ENCODE results near the gene TERB1.
A peak's percentile ranks its signal among the peaks of the same experiment; 100 is the strongest.
"Not testable (repeated sequence)": the region's sequence is repeated elsewhere in the genome, so short reads cannot be mapped to it uniquely, and the experiment has no call there.

The TERB1 gene

GRCh38 chr16:66830422-66831404 lies 29.3 kb upstream of the TERB1 start, which contains the start of gene NAE1:
Gene NAE1 (minus strand): TSS chr16:66830976. CDS start chr16:66830899, 77 bp downstream.
- DNase-seq (ENCODE audit: low read depth in 1 of 2, low spot score in 1 of 2): peak; percentile 80 to 84

- no peak for DNase-seq (ENCODE audit: low read depth in 1 of 2, low spot score in 1 of 2)
These were observed 22.6 kb upstream of the TERB1 start for GRCh38 chr16:66824006-66824405.

DNA sequence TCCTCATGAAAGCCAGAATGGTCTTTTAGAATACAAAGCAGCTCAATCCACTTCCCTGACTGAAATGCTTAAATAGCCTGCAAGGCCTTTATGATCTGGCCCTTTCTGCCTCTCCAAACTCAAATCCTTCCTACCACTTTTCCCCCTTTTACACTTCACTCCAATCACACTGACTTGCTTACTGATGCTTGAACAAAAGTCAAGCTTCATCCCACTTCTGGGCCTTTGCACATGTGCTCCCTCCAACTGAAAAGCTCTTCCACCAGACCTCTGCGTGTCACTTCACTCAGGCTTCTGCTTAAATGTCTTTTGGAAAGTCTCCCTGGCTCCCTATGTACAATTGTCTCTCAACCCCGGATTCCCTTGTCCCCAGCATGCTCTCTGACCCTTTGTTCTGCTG lies 13.3 kb upstream of the TERB1 start:
- DNase-seq (ENCODE audit: low read depth in 1 of 2, low spot score in 1 of 2): no peak

- DNase-seq (ENCODE audit: low read depth in 1 of 2, low spot score in 1 of 2): no peak
These were observed 9.7 kb upstream of the TERB1 start for GRCh38 chr16:66811043-66811442.

- DNase-seq (ENCODE audit: low read depth in 1 of 2, low spot score in 1 of 2): no peak
These were observed 9.0 kb upstream of the TERB1 start for GRCh38 chr16:66810391-66810790.

- no peak for DNase-seq (ENCODE audit: low read depth in 1 of 2, low spot score in 1 of 2)
These were observed 8.4 kb upstream of the TERB1 start for GRCh38 chr16:66809765-66810164.

DNA sequence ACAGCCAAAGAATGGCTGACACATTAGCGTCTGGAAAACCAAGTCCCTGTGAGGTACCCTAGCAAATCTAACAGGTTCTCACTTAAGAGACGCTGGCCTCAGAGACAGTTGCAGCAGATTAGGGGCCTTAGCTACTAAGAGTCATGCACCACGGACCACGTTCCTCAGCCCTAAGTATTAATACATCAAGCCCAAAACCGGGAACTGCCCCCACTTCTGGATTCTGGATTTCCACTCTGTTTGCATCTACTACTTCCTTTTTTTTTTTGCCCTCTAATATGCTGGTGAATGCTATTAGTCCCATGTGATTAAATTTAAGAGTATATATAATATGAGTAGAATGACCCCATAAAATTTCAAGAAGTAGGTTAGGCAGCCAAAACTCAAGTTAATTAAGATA lies 775 bp upstream of the TERB1 start:
- no peak for DNase-seq (ENCODE audit: low read depth in 1 of 2, low spot score in 1 of 2)

DNA sequence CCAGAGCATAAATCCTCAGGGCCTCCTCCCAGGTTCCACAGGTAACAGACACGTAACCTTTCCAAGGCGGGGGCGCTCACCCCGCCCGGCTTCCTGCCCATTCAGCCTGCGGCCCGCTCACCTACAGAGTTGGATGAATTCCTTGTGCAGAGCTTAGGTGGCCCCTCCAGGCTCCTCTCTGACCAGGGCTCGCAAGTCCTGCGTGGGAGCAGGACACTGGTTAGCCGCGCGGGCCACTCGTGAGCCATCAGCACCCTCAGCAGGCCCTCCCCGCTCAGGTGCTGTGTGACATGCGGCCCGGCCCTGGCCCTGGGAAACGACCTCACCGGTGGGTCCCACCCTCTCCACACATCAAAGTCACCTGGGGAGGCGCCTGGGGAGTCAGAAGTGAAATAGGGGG lies 528 bp downstream of the TERB1 start:
- no peak for DNase-seq (ENCODE audit: low read depth in 1 of 2, low spot score in 1 of 2)

GRCh38 chr16:66798161-66798560 lies 3.2 kb downstream of the TERB1 start:
- no peak for DNase-seq (ENCODE audit: low read depth in 1 of 2, low spot score in 1 of 2)

- DNase-seq (ENCODE audit: low read depth in 1 of 2, low spot score in 1 of 2): not testable (repeated sequence)
These were observed 7.4 kb downstream of the TERB1 start for GRCh38 chr16:66793984-66794383.

GRCh38 chr16:66790130-66790733 lies 11.2 kb downstream of the TERB1 start:
- DNase-seq (ENCODE audit: low read depth in 1 of 2, low spot score in 1 of 2): no peak

- no peak for DNase-seq (ENCODE audit: low read depth in 1 of 2, low spot score in 1 of 2)
These were observed 14.0 kb downstream of the TERB1 start for GRCh38 chr16:66787427-66787826.

- DNase-seq (ENCODE audit: low read depth in 1 of 2, low spot score in 1 of 2): no peak
These were observed 14.8 kb downstream of the TERB1 start for GRCh38 chr16:66786551-66786950.

DNA sequence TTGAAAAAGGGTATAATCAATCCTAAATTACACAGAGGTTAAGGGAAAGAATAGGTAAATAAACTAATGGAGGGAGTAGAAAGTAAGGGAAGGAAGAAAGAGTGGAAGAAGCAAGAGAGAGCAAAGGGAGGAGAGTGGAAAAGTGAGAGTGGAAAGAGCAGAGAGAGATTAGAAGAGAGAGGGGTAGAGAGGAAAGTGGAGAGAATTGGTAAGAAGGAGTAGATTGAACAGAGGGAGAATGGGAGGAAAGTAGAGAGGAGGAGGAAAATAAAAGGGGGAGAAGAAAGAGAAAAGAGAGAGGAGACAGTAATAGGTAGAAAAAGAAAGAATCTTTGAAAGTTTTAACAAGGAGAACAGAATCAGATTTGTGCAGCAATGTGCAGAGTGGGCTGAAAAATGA lies 24.9 kb downstream of the TERB1 start:
- DNase-seq (ENCODE audit: low read depth in 1 of 2, low spot score in 1 of 2): no peak

DNA sequence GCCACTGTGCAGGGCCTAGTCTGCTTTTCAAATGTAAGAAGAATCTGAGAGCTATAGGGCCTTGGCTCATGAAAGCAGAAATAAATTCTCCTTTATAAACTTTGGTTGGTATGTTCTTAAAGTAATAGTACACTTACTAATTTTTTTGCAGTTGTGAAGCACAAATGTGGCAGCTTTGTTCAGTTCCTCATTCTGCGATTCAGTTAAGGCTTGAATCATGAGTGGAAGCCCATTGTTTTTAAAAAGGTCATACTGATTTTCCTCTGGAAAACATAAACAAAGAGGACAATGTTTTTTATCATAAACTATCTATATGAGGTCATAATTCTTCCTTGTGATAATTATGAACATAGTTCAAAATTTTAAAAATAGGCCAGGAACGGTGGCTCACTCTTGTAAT lies 26.4 kb downstream of the TERB1 start:
- no peak for DNase-seq (ENCODE audit: low read depth in 1 of 2, low spot score in 1 of 2)

GRCh38 chr16:66758086-66758485 lies 43.3 kb downstream of the TERB1 start:
- no peak for DNase-seq (ENCODE audit: low read depth in 1 of 2, low spot score in 1 of 2)

DNA sequence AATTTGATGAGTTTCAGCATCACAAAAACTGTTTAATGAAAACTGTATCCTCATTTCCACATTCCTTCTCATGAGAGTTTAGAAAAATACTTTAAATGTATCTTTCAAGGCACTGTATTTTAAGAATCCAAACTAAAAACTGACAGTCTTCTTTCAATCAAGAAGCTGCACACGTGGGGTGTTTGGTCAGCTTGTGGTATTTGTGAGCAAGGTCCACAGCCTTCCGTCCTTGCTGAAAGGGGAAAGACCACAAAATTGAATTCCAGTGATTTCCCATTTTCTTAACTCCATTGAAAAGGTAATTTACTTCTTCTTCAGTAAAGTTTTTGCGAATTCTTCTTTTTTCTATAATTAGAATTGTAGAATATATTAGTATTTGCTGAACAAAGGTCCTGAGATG lies 46.6 kb downstream of the TERB1 start:
- DNase-seq (ENCODE audit: low read depth in 1 of 2, low spot score in 1 of 2): no peak

- no peak for DNase-seq (ENCODE audit: low read depth in 1 of 2, low spot score in 1 of 2)
These were observed 47.2 kb downstream of the TERB1 start for GRCh38 chr16:66754211-66754610.

DNA sequence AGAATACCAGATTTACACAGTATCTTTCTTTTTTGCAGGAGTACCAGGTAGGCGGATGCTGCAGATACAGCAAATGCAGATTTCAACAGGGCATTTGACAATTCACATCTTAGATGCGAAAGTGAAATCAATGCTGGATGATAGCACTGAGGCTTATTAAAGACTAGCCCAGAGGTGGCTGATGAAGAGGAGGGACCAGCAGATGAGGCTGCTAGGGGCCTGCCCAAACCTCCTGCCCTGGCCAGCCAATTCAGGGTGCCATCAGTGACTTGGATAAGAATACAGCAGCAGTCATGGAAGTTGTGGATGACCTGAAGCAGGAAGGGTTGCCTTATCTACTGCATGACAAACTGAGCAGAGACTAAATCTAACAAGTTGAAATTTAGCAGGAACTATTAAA lies 48.4 kb downstream of the TERB1 start:
- DNase-seq (ENCODE audit: low read depth in 1 of 2, low spot score in 1 of 2): no peak

GRCh38 chr16:66752379-66752778 lies 49.0 kb downstream of the TERB1 start:
- no peak for DNase-seq (ENCODE audit: low read depth in 1 of 2, low spot score in 1 of 2)

DNA sequence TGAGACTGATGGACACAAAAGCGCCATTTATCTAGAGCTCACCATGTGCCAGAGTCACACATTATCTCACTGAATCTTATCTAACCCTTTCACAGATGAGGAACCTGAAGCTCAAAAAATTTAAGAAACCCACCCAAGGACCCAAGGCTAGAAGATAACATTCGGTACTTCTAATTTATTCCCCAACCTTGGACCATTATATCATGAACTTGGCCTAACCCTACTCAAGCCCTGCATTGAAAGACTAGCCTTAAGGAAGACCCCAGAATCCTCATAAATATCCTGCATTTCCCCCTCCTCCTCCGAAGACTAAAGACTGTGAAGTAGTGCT lies 49.4 kb downstream of the TERB1 start:
- no peak for DNase-seq (ENCODE audit: low read depth in 1 of 2, low spot score in 1 of 2)

DNA sequence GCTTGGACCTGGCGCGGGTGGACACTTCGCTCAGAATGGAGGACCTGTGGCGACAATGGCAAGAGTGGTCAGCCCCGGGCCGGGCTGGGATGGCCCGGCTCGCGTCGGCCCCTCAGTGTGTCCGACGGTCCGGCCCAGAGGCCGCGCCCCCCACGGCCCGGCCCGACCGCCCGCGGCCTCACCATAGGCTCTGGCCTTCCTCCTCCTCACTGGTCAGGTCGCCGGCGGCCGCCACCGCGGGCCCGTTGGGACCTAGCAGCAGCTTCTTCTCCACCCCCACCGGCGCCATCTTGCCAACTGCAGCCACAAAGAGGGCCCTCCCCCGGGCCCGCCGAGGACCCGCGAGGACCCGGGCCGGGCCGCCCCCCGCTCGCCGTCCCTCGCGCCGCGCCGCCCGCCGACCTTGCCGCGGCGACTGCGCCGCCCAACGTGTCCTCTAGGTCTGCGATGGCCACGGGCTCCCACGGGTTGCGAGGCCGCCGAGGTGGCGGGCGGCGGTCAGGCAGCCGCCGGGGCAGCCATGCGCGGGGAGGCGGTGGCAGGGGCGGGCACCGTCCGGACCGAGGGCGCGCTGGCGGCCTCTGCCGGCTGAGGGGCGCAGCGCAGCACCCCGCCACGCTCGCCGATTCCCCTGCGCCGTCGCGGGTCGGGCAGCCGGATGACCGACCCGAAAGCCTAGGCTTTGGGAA lies 49.9 kb downstream of the TERB1 start, which contains the start of gene DYNC1LI2:
TSS of gene DYNC1LI2 (minus strand) at position 307 of the 689 bp plus-strand sequence. CDS start at position 289, 18 bp downstream.
- peak; percentile 59 to 67 for DNase-seq (ENCODE audit: low read depth in 1 of 2, low spot score in 1 of 2)
